IMR-90 (cell line): Measurements from ENCODE around the gene TRIO. TPM values are rescaled to one million over a fixed set of nuclear protein-coding genes. Genes with fewer than 3 reads are reported as not detected.

Source experiments
- ATAC-seq: fragments of 200-7000 bp; cut with Tn5 transposase; 2 replicates; pipeline ENCODE4 v1.9.1; 2020; ENCODE audit warnings: low read depth, mild to moderate bottlenecking, moderate library complexity
- BruUV-seq: library from RNA; stranded (reverse); fragments of 400-500 nt; replicated peaks from 2 replicates; lab custom pipeline; 2021; lab: Mats Ljungman, UMichigan
- CTCF ChIA-PET: fragments of 300-600 bp; formaldehyde crosslinking; extraction: SDS; loops from one replicate; lab custom pipeline; 2021; ENCODE audit warnings: antibody characterized with exemption; lab: Yijun Ruan, JAX
- POLR2A ChIA-PET: fragments of 300-600 bp; sonication (Branson Sonifier 250); formaldehyde crosslinking; loops from one replicate; lab custom pipeline; 2022; ENCODE audit warnings: antibody characterized with exemption; ENCODE audit not compliant: unreplicated experiment; lab: Charles Lee
- DNase-seq: peaks from one replicate; pipeline ENCODE4 v3.0.0; 2013
- H2AFZ ChIP-seq: replicated peaks from 2 replicates; pipeline ENCODE3; 2013; ENCODE audit warnings: low read length, mild to moderate bottlenecking; ENCODE audit not compliant: poor library complexity
- H2AK5ac ChIP-seq: 2 replicates; pipeline ENCODE4 v1.6.1; 2013; ENCODE audit warnings: low read depth, low read length, inconsistent platforms
- H2AK9ac ChIP-seq: replicated peaks from 2 replicates; pipeline ENCODE3; 2013; ENCODE audit warnings: mild to moderate bottlenecking, low read depth, low read length, moderate library complexity; ENCODE audit not compliant: poor library complexity
- H2BK120ac ChIP-seq: 2 replicates; pipeline ENCODE4 v1.6.1; 2013; ENCODE audit warnings: low read depth, low read length, inconsistent platforms
- H2BK15ac ChIP-seq: 3 replicates; pipeline ENCODE4 v1.6.1; 2013; ENCODE audit warnings: low read depth, low read length, inconsistent platforms
- H2BK20ac ChIP-seq: 2 replicates; pipeline ENCODE4 v1.6.1; 2013; ENCODE audit warnings: low read depth, mild to moderate bottlenecking, inconsistent platforms, low read length, moderate library complexity
- H2BK5ac ChIP-seq: 2 replicates; pipeline ENCODE4 v1.6.1; 2013; ENCODE audit warnings: mild to moderate bottlenecking, low read depth, low read length, inconsistent platforms; ENCODE audit not compliant: poor library complexity, severe bottlenecking
- H3K14ac ChIP-seq: replicated peaks from 2 replicates; pipeline ENCODE4 v1.6.1; 2013; ENCODE audit warnings: low read depth, low read length, inconsistent platforms
- H3K18ac ChIP-seq: 2 replicates; pipeline ENCODE4 v1.6.1; 2013; ENCODE audit warnings: low read depth, low read length, control low read depth
- H3K23ac ChIP-seq: 2 replicates; pipeline ENCODE4 v1.6.1; 2013; ENCODE audit warnings: low read depth, low read length, inconsistent platforms
- H3K27ac ChIP-seq: 2 replicates; pipeline ENCODE4 v1.5.1; 2013; ENCODE audit warnings: mild to moderate bottlenecking, control low read depth, low read length; ENCODE audit not compliant: insufficient read depth
- H3K27me3 ChIP-seq: 2 replicates; pipeline ENCODE4 v1.6.1; 2013; ENCODE audit warnings: low read length; ENCODE audit not compliant: control insufficient read depth, insufficient read depth
- H3K36me3 ChIP-seq: 2 replicates; pipeline ENCODE4 v1.6.1; 2013; ENCODE audit warnings: low read length, mixed read lengths; ENCODE audit not compliant: control insufficient read depth, insufficient read depth
- H3K4ac ChIP-seq: 2 replicates; pipeline ENCODE4 v1.6.1; 2013; ENCODE audit warnings: low read depth, low read length, inconsistent platforms
- H3K4me1 ChIP-seq: 2 replicates; pipeline ENCODE4 v1.6.1; 2013; ENCODE audit warnings: low read length, mixed read lengths; ENCODE audit not compliant: control insufficient read depth, insufficient read depth
- H3K4me2 ChIP-seq: 2 replicates; pipeline ENCODE4 v1.6.1; 2013; ENCODE audit warnings: low read depth, mild to moderate bottlenecking, control low read depth, low read length, moderate library complexity
- H3K4me3 ChIP-seq: 2 replicates; pipeline ENCODE4 v1.5.1; 2013; ENCODE audit warnings: low read depth, mild to moderate bottlenecking, control low read depth, low read length, moderate library complexity; ENCODE audit not compliant: insufficient read depth
- H3K56ac ChIP-seq: 2 replicates; pipeline ENCODE4 v1.6.1; 2013; ENCODE audit warnings: low read length, inconsistent platforms; ENCODE audit not compliant: insufficient read depth; ENCODE audit errors: extremely low read depth
- H3K79me1 ChIP-seq, 2 experiments: 2 replicates each; pipeline ENCODE4 v1.6.1; 2013; ENCODE audit warnings: low read length in 2 of 2, inconsistent platforms in 1 of 2, low read depth in 1 of 2
- H3K9ac ChIP-seq: 2 replicates; pipeline ENCODE4 v1.6.1; 2013; ENCODE audit warnings: low read depth, low read length, control low read depth
- H3K9me1 ChIP-seq: 2 replicates; pipeline ENCODE4 v1.6.1; 2013; ENCODE audit warnings: low read length, inconsistent platforms; ENCODE audit not compliant: insufficient read depth
- H3K9me3 ChIP-seq: 2 replicates; pipeline ENCODE4 v1.6.1; 2013; ENCODE audit warnings: low read length; ENCODE audit not compliant: control insufficient read depth, insufficient read depth
- H4K20me1 ChIP-seq: 2 replicates; pipeline ENCODE4 v1.6.1; 2013; ENCODE audit warnings: low read length, inconsistent platforms; ENCODE audit not compliant: insufficient read depth
- H4K5ac ChIP-seq: 2 replicates; pipeline ENCODE4 v1.6.1; 2013; ENCODE audit warnings: mild to moderate bottlenecking, low read depth, low read length, control low read depth
- H4K8ac ChIP-seq, 2 experiments: 2 replicates each; pipeline ENCODE4 v1.6.1; 2013; ENCODE audit warnings: low read depth in 2 of 2, low read length in 2 of 2, control low read depth in 1 of 2, inconsistent platforms in 1 of 2
- H4K91ac ChIP-seq: 2 replicates; pipeline ENCODE4 v1.6.1; 2013; ENCODE audit warnings: low read depth, low read length, inconsistent platforms; ENCODE audit not compliant: insufficient read depth
- BHLHE40 ChIP-seq: fragments of 150-350 bp; IDR thresholded peaks from 2 replicates; pipeline ENCODE4 v1.6.1; 2016; ENCODE audit warnings: mild to moderate bottlenecking, low read depth, low read length
- CEBPB ChIP-seq: IDR thresholded peaks from 2 replicates; pipeline ENCODE4 v1.6.1; 2012; ENCODE audit warnings: low read depth, low read length, improper control_type of control experiment
- CHD1 ChIP-seq: IDR thresholded peaks from 2 replicates; pipeline ENCODE4 v1.6.1; 2012; ENCODE audit warnings: low read depth, low read length, improper control_type of control experiment
- CTCF ChIP-seq: conservative IDR thresholded peaks from 2 replicates; pipeline ENCODE4 v1.5.1; 2012; ENCODE audit warnings: mild to moderate bottlenecking, low read depth, low read length, improper control_type of control experiment
- FOS ChIP-seq: fragments of 150-350 bp; IDR thresholded peaks from 2 replicates; pipeline ENCODE4 v1.6.1; 2016; ENCODE audit warnings: low read depth, low read length
- MAFK ChIP-seq: IDR thresholded peaks from 2 replicates; pipeline ENCODE4 v1.6.1; 2012; ENCODE audit warnings: low read depth, low read length, improper control_type of control experiment
- MXI1 ChIP-seq: IDR thresholded peaks from 2 replicates; pipeline ENCODE4 v1.6.1; 2012; ENCODE audit warnings: low read depth, mild to moderate bottlenecking, low read length, moderate library complexity, borderline replicate concordance
- NFE2L2 ChIP-seq: fragments of 150-350 bp; IDR thresholded peaks from 2 replicates; pipeline ENCODE4 v1.6.1; 2016; ENCODE audit warnings: low read depth, mild to moderate bottlenecking, low read length
- POLR2A ChIP-seq: IDR thresholded peaks from 2 replicates; pipeline ENCODE4 v1.6.1; 2012; ENCODE audit warnings: mild to moderate bottlenecking, low read depth, low read length
- RAD21 ChIP-seq: IDR thresholded peaks from 2 replicates; pipeline ENCODE4 v1.6.1; 2012; ENCODE audit warnings: low read length, improper control_type of control experiment
- RCOR1 ChIP-seq: IDR thresholded peaks from 2 replicates; pipeline ENCODE4 v1.6.1; 2012; ENCODE audit warnings: mild to moderate bottlenecking, low read length, improper control_type of control experiment; ENCODE audit not compliant: insufficient replicate concordance
- RFX5 ChIP-seq: IDR thresholded peaks from 2 replicates; pipeline ENCODE4 v1.8.0; 2012; ENCODE audit warnings: low read depth, mild to moderate bottlenecking, low read length, moderate library complexity
- SMC3 ChIP-seq: fragments of 150-350 bp; IDR thresholded peaks from 2 replicates; pipeline ENCODE4 v1.6.1; 2016; ENCODE audit warnings: low read depth, mild to moderate bottlenecking, antibody characterized with exemption, low read length, moderate library complexity
- USF2 ChIP-seq: fragments of 150-350 bp; IDR thresholded peaks from 2 replicates; pipeline ENCODE4 v1.6.1; 2017; ENCODE audit warnings: mild to moderate bottlenecking, antibody characterized with exemption, low read length, low read depth
- WGBS, 2 experiments: methylation state at CpG; one replicate each; pipeline versions ENCODE4 v1.1.5 to v1.1.7; 2013; ENCODE audit warnings: missing lambda C conversion rate in 2 of 2; ENCODE audit not compliant: insufficient read length in 1 of 2; ENCODE audit errors: extremely low coverage in 2 of 2; 5-methylcytosine and 5-hydroxymethylcytosine counted together
- dilution Hi-C: fragments of 300-500 bp; cut with HindIII; formaldehyde crosslinking; loops from one replicate; pipeline ENCODE4 v1.14.3; 2018; ENCODE audit warnings: low sequenced_read_pairs; ENCODE audit not compliant: unreplicated experiment
- in situ Hi-C: fragments of 300-500 bp; cut with MboI; formaldehyde crosslinking; loops from 3 replicates; pipeline ENCODE4 v1.14.3; 2019; ENCODE audit warnings: low sequenced_read_pairs, inconsistent platforms, mixed read lengths
- intact Hi-C: fragments of 100-400 bp; cut with micrococcal nuclease; formaldehyde crosslinking; loops from 2 replicates; pipeline ENCODE4 v1.10.0; 2022
- polyA plus RNA-seq, 3 experiments: library from polyadenylated mRNA; depleted of rRNA; stranded (reverse); fragments of >200 nt; gene quantifications; 2 replicates each; pipeline ENCODE4 v1.2.3, GENCODE V29; 2012; ENCODE audit warnings: low replicate concordance in 1 of 3
- total RNA-seq: library from RNA; depleted of rRNA; stranded (reverse); fragments of >200 nt; gene quantifications from 2 replicates; pipeline ENCODE4 v1.2.3, GENCODE V29; 2012
- TF ChIP-seq, protein P1 (sequence below): fragments of 150-350 bp; IDR thresholded peaks from 2 replicates; pipeline ENCODE4 v1.6.1; 2016; ENCODE audit warnings: low read depth, mild to moderate bottlenecking, low read length, moderate library complexity, borderline replicate concordance

Gene TRIO
- total and polyA plus RNA-seq, 2 of the 4 experiments (the other 2 are of a cell fraction), result 206 to 522 TPM

DNA sequence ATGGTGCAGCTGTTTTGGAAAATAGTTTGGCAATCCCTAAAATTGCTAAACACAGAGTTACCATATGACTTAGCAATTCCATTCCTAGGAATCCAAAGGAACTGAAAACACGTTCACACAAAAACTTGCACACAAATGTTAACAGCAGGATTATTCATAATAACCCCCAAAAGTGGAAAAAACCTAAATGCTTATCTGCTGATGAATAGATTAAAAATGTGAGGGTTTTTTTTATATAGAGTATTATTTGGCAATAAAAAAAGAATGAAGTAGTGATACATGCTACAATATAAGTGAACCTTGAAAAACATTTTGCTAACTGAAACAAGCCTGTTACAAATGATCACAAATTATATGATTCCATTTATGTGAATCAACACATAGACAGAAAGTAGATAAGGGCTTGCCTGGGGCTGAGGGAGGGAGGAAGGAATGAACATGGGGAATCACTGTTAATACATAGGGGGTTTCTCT lies 45.1 kb upstream of the TRIO start:
- Histone ChIP-seq H3K4ac (peak overlapping the region; percentile 96; the same call in 1 of the 2 replicates), H3K9me3 (peaks cover 4% of the 10 kb centered on the region; the same call in 1 of the 2 replicates), H3K23ac (peak overlapping the region; percentile 16; the same call in 1 of the 2 replicates), H2BK5ac (peak overlapping the region; percentile 100), H2BK15ac (no peak overlapping the region; the same call in 2 of the 3 replicates), H3K56ac (peak overlapping the region; percentile 49; the same call in 1 of the 2 replicates), H3K9ac (no peak overlapping the region), H3K4me2 (peak overlapping the region; percentile 44; the same call in 1 of the 2 replicates), H3K27ac (peak overlapping the region; percentile 94), H3K36me3 (no peaks in the 10 kb centered on the region), H2AK9ac (no peak overlapping the region), H3K14ac (peak overlapping the region; percentile 82; the same call in 1 of the 2 replicates), H2BK20ac (peak overlapping the region; percentile 99), H3K4me1 (peaks cover 6% of the 10 kb centered on the region; the same call in 1 of the 2 replicates), H3K4me3 (no peak overlapping the region), H2AK5ac (peak overlapping the region; percentile 80; the same call in 1 of the 2 replicates), H3K9me1 (peaks cover 10% of the 10 kb centered on the region), H3K27me3 (no peaks in the 10 kb centered on the region), H2AFZ (no peak overlapping the region), H4K20me1 (no peaks in the 10 kb centered on the region), H4K91ac (peak overlapping the region; percentile 75), H2BK120ac (peak overlapping the region; percentile 98), H4K5ac (peak overlapping the region; percentile 93; the same call in 1 of the 2 replicates), H4K8ac (peak overlapping the region; percentile 64 to 82; a peak in 3 of 4 replicates), H3K79me1 (peaks cover 5 to 14% of the 10 kb centered on the region in 2 experiments; a peak in 3 of 4 replicates), H3K18ac (peak overlapping the region; percentile 98)
- DNase-seq (peak; percentile 94), ATAC-seq (peak; percentile 73)
- in situ Hi-C loops (no loop called here), dilution Hi-C loops (no loop called here), intact Hi-C loops (loop anchor here (2.0 to 5.0 kb wide), 2 partner anchors 47 to 101 kb away; no protein-coding TSS in a partner anchor)
- no TSS peak for BruUV-seq
- ChIA-PET CTCF (no interaction called here), POLR2A (no interaction called here)
- no CpG with 5 or more reads among the region's 1 CpG for WGBS, 2 experiments
- no peak for TF ChIP-seq CHD1
- TF ChIP-seq RCOR1, result no peak
- TF ChIP-seq FOS, result no peak
- no peak for TF ChIP-seq MXI1
- TF ChIP-seq RAD21, result 0 out of 2 replicates have a peak, but pooled peaks have one; percentile 1
- TF ChIP-seq NFE2L2, result peak; percentile 82; the same call in 1 of the 2 replicates
- TF ChIP-seq CTCF, result no peak
- no peak for TF ChIP-seq POLR2A
- TF ChIP-seq USF2, result no peak
- TF ChIP-seq BHLHE40, result peak; percentile 26; the same call in 1 of the 2 replicates
- TF ChIP-seq, protein P1, sequence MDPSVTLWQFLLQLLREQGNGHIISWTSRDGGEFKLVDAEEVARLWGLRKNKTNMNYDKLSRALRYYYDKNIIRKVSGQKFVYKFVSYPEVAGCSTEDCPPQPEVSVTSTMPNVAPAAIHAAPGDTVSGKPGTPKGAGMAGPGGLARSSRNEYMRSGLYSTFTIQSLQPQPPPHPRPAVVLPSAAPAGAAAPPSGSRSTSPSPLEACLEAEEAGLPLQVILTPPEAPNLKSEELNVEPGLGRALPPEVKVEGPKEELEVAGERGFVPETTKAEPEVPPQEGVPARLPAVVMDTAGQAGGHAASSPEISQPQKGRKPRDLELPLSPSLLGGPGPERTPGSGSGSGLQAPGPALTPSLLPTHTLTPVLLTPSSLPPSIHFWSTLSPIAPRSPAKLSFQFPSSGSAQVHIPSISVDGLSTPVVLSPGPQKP, result no peak
- TF ChIP-seq CEBPB, result peak; percentile 92
- TF ChIP-seq MAFK, result no peak; the same call in 1 of the 2 replicates
- TF ChIP-seq SMC3, result no peak
- TF ChIP-seq RFX5, result no peak
